OCI-LY7 (cell line): ENCODE measurements around the gene PDGFB. TPM values are rescaled to one million over a fixed set of nuclear protein-coding genes. Genes with fewer than 3 reads are reported as not detected.

Experiments used
- BruUV-seq: library from RNA; stranded (reverse); fragments of 400-500 nt; replicated peaks from 2 replicates; lab custom pipeline; 2021; lab: Mats Ljungman, UMichigan
- CTCF ChIA-PET: fragments of 300-600 bp; sonication (Branson Sonifier 250); formaldehyde crosslinking; loops from one replicate; lab custom pipeline; 2022; ENCODE audit warnings: antibody characterized with exemption; ENCODE audit not compliant: unreplicated experiment; lab: Charles Lee
- POLR2A ChIA-PET: fragments of 300-600 bp; sonication (Branson Sonifier 250); formaldehyde crosslinking; loops from one replicate; lab custom pipeline; 2022; ENCODE audit warnings: antibody characterized with exemption; lab: Charles Lee
- DNase-seq: peaks from one replicate; pipeline ENCODE4 v3.0.0-alpha.2; 2015; ENCODE audit warnings: low spot score
- H2AFZ ChIP-seq: fragments of 200-600 bp; sonication (generic), shearing (Covaris generic); 2 replicates; pipeline ENCODE4 v1.6.1; 2014; ENCODE audit warnings: mild to moderate bottlenecking, antibody characterized with exemption, low read length, moderate library complexity
- H3K27ac ChIP-seq: fragments of 200-600 bp; sonication (generic); 2 replicates; pipeline ENCODE4 v1.5.1; 2014; ENCODE audit warnings: mixed run types, low read depth, mild to moderate bottlenecking, moderate library complexity, low read length, inconsistent platforms; ENCODE audit not compliant: poor library complexity, severe bottlenecking
- H3K36me3 ChIP-seq: fragments of 200-600 bp; sonication (generic); 2 replicates; pipeline ENCODE4 v1.6.1; 2014; ENCODE audit warnings: mild to moderate bottlenecking, antibody characterized with exemption, low read length, moderate library complexity, mixed read lengths; ENCODE audit not compliant: insufficient read depth
- H3K4me1 ChIP-seq: fragments of 200-600 bp; sonication (generic); 2 replicates; pipeline ENCODE4 v1.5.1; 2014; ENCODE audit warnings: mild to moderate bottlenecking, low read length; ENCODE audit not compliant: insufficient read depth, poor library complexity, severe bottlenecking
- H3K4me2 ChIP-seq: fragments of 200-600 bp; sonication (generic); 2 replicates; pipeline ENCODE4 v1.6.1; 2014; ENCODE audit warnings: mild to moderate bottlenecking, low read length
- H3K4me3 ChIP-seq: fragments of 200-600 bp; sonication (generic); 2 replicates; pipeline ENCODE4 v1.5.1; 2014; ENCODE audit warnings: mild to moderate bottlenecking, low read depth, low read length; ENCODE audit not compliant: poor library complexity, severe bottlenecking
- H3K79me2 ChIP-seq: fragments of 200-600 bp; sonication (generic); 2 replicates; pipeline ENCODE4 v1.6.1; 2016; ENCODE audit warnings: low read depth, mild to moderate bottlenecking, low read length, moderate library complexity, mixed read lengths; ENCODE audit not compliant: insufficient read depth
- H3K9me2 ChIP-seq: fragments of 200-600 bp; sonication (generic); 2 replicates; pipeline ENCODE4 v1.6.1; 2016; ENCODE audit warnings: mild to moderate bottlenecking, low read length, mixed read lengths; ENCODE audit not compliant: insufficient read depth
- H3K9me3 ChIP-seq: fragments of 200-600 bp; sonication (generic); 2 replicates; pipeline ENCODE4 v1.6.1; 2014; ENCODE audit warnings: mild to moderate bottlenecking, mixed run types, low read length, mixed read lengths
- H4K20me1 ChIP-seq: fragments of 200-600 bp; sonication (generic); 2 replicates; pipeline ENCODE4 v1.6.1; 2014; ENCODE audit warnings: mild to moderate bottlenecking, antibody characterized with exemption, low read length, moderate library complexity, mixed read lengths; ENCODE audit not compliant: insufficient read depth
- CTCF ChIP-seq: fragments of 200-600 bp; sonication (generic); conservative IDR thresholded peaks from 2 replicates; pipeline ENCODE4 v1.5.1; 2014; ENCODE audit warnings: mild to moderate bottlenecking, antibody characterized with exemption, low read length, moderate library complexity, mixed read lengths
- EZH2phosphoT487 ChIP-seq: fragments of 200-600 bp; sonication (generic); IDR thresholded peaks from 2 replicates; pipeline ENCODE4 v1.6.1; 2018; ENCODE audit warnings: low read depth, borderline replicate concordance, mild to moderate bottlenecking, mixed run types, antibody characterized with exemption, low read length, moderate library complexity, mixed read lengths
- intact Hi-C: fragments of 100-400 bp; cut with micrococcal nuclease; formaldehyde crosslinking; loops from one replicate; pipeline ENCODE4 v1.10.0; 2022; ENCODE audit not compliant: unreplicated experiment
- total RNA-seq, 2 experiments: library from RNA; depleted of rRNA in 1 of 2; stranded (reverse); fragments of >200 nt in 1 of 2; shearing (Covaris generic) in 1 of 2; gene quantifications; 2 replicates each; pipeline ENCODE4 v1.2.3, GENCODE V29; 2014 to 2022

Gene PDGFB
- total RNA-seq, 2 experiments from 2014 or later: 0.27 TPM; not detected in 1

GRCh38 chr22:39220890-39221850 is 23.6 kb downstream of the PDGFB start:
- H3K9me2 ChIP-seq: no peaks in the 10 kb centered on the region
- no TSS peak for BruUV-seq
- ChIA-PET CTCF (no interaction called here), POLR2A (no interaction called here)
- H3K27ac ChIP-seq: no peak overlapping the region
- H3K36me3 ChIP-seq: no peaks in the 10 kb centered on the region
- no peaks in the 10 kb centered on the region for H4K20me1 ChIP-seq
- no peak overlapping the region for H3K4me3 ChIP-seq
- H3K4me1 ChIP-seq: no peaks in the 10 kb centered on the region
- no peak for DNase-seq
- intact Hi-C loops: no loop called here
- no peak overlapping the region for H2AFZ ChIP-seq
- TF ChIP-seq CTCF: no peak
- H3K4me2 ChIP-seq: no peak overlapping the region
- H3K9me3 ChIP-seq: peaks cover 4% of the 10 kb centered on the region; the same call in 1 of the 2 replicates
- H3K79me2 ChIP-seq: no peaks in the 10 kb centered on the region

GRCh38 chr22:39220450-39220849 is 24.3 kb downstream of the PDGFB start:
- CTCF ChIA-PET: no interaction called here

More at GRCh38 chr22:39220450-39220849, 24.3 kb downstream of the PDGFB start:
- DNase-seq: no peak
- Histone ChIP-seq H4K20me1 (no peaks in the 10 kb centered on the region), H3K36me3 (no peaks in the 10 kb centered on the region), H3K4me1 (no peaks in the 10 kb centered on the region), H3K27ac (no peak overlapping the region), H2AFZ (no peak overlapping the region), H3K79me2 (no peaks in the 10 kb centered on the region), H3K9me3 (peaks cover 4% of the 10 kb centered on the region; the same call in 1 of the 2 replicates), H3K9me2 (no peaks in the 10 kb centered on the region), H3K4me3 (no peak overlapping the region), H3K4me2 (no peak overlapping the region)
- BruUV-seq: no TSS peak
- TF ChIP-seq EZH2phosphoT487 (no peak), CTCF (no peak)
- intact Hi-C loops: no loop called here
- POLR2A ChIA-PET: no interaction called here
